Liver (tissue), 9 donors: ENCODE measurements around the gene NXPH4. TPM values are rescaled to one million over a fixed set of nuclear protein-coding genes. Genes with fewer than 3 reads are reported as not detected.

ENCODE experiments used
- DNase-seq: peaks from one replicate; pipeline ENCODE4 v3.0.0-alpha.2; 2017; ENCODE audit warnings: low spot score
- H3K27ac ChIP-seq, 2 donors: one replicate each; pipeline ENCODE4 v1.7.0; 2013; ENCODE audit warnings: inconsistent platforms in 2 of 2, low read length in 2 of 2, control low read depth in 1 of 2, low read depth in 1 of 2, mild to moderate bottlenecking in 1 of 2
- H3K27me3 ChIP-seq, 4 donors: one replicate each; pipeline versions ENCODE4 v1.6.1 to v1.7.0; 2013; ENCODE audit warnings: low read length in 3 of 4, inconsistent platforms in 1 of 4, mild to moderate bottlenecking in 1 of 4, moderate library complexity in 1 of 4; ENCODE audit not compliant: control insufficient read depth in 4 of 4, insufficient read depth in 4 of 4
- H3K36me3 ChIP-seq, 4 donors: one replicate each; pipeline versions ENCODE4 v1.6.1 to v1.7.0; 2013; ENCODE audit warnings: low read length in 3 of 4, mild to moderate bottlenecking in 3 of 4, low read depth in 1 of 4, moderate library complexity in 1 of 4; ENCODE audit not compliant: control insufficient read depth in 4 of 4, insufficient read depth in 3 of 4
- H3K4me1 ChIP-seq, 4 donors: one replicate each; pipeline versions ENCODE4 v1.6.1 to v1.7.0; 2013; ENCODE audit warnings: low read length in 3 of 4, mild to moderate bottlenecking in 3 of 4, moderate library complexity in 1 of 4; ENCODE audit not compliant: control insufficient read depth in 4 of 4, insufficient read depth in 4 of 4
- H3K4me3 ChIP-seq, 3 donors: one replicate each; pipeline versions ENCODE4 v1.6.1 to v1.7.0; 2013; ENCODE audit warnings: low read length in 3 of 3, control low read depth in 1 of 3, low read depth in 1 of 3, mild to moderate bottlenecking in 1 of 3
- H3K9ac ChIP-seq, 2 donors: one replicate each; pipeline ENCODE4 v1.7.0; 2013; ENCODE audit warnings: low read length in 2 of 2, mild to moderate bottlenecking in 2 of 2, moderate library complexity in 2 of 2, control low read depth in 1 of 2, low read depth in 1 of 2
- H3K9me3 ChIP-seq, 4 donors: one replicate each; pipeline versions ENCODE4 v1.6.1 to v1.7.0; 2013; ENCODE audit warnings: low read length in 3 of 4; ENCODE audit not compliant: control insufficient read depth in 4 of 4
- ATF3 ChIP-seq: IDR thresholded peaks from 2 replicates; pipeline ENCODE4 v1.6.1; 2016; ENCODE audit warnings: antibody characterized with exemption
- CTCF ChIP-seq: fragments of 150-350 bp; IDR thresholded peaks from 2 replicates; pipeline ENCODE4 v1.5.1; 2017; ENCODE audit warnings: improper control_type of control experiment, low read depth, low read length; ENCODE audit not compliant: missing input control
- EGR1 ChIP-seq, 2 donors: IDR thresholded peaks; 2 replicates each; pipeline ENCODE4 v1.6.1; 2016 to 2018; ENCODE audit warnings: antibody characterized with exemption in 2 of 2, low read depth in 2 of 2
- FOXA1 ChIP-seq: IDR thresholded peaks from 2 replicates; pipeline ENCODE4 v1.6.1; 2016; ENCODE audit warnings: antibody characterized with exemption
- FOXA2 ChIP-seq: IDR thresholded peaks from 2 replicates; pipeline ENCODE4 v1.6.1; 2016; ENCODE audit warnings: antibody characterized with exemption
- GABPA ChIP-seq, 2 donors: IDR thresholded peaks in 1 of 2; conservative IDR thresholded peaks in 1 of 2; 2 replicates each; pipeline ENCODE4 v1.6.1; 2016; ENCODE audit warnings: antibody characterized with exemption in 2 of 2, mild to moderate bottlenecking in 1 of 2, moderate library complexity in 1 of 2
- HNF4A ChIP-seq, 2 donors: conservative IDR thresholded peaks; 2 replicates each; pipeline ENCODE4 v1.6.1; 2016; ENCODE audit warnings: antibody characterized with exemption in 2 of 2, mild to moderate bottlenecking in 2 of 2
- HNF4G ChIP-seq: IDR thresholded peaks from 2 replicates; pipeline ENCODE4 v1.6.1; 2016; ENCODE audit warnings: antibody characterized with exemption
- JUND ChIP-seq, 2 donors: IDR thresholded peaks; 2 replicates each; pipeline ENCODE4 v1.6.1; 2016; ENCODE audit warnings: antibody characterized with exemption in 2 of 2
- MAX ChIP-seq: IDR thresholded peaks from 2 replicates; pipeline ENCODE4 v1.6.1; 2016; ENCODE audit warnings: antibody characterized with exemption
- NR2F2 ChIP-seq: IDR thresholded peaks from 2 replicates; pipeline ENCODE4 v1.6.1; 2016; ENCODE audit warnings: antibody characterized with exemption
- RAD21 ChIP-seq, 2 donors: IDR thresholded peaks; 2 replicates each; pipeline ENCODE4 v1.6.1; 2016; ENCODE audit warnings: antibody characterized with exemption in 2 of 2, mild to moderate bottlenecking in 2 of 2
- REST ChIP-seq: IDR thresholded peaks from 2 replicates; pipeline ENCODE4 v1.6.1; 2016; ENCODE audit warnings: antibody characterized with exemption, mild to moderate bottlenecking
- RXRA ChIP-seq, 2 donors: IDR thresholded peaks; 2 replicates each; pipeline ENCODE4 v1.6.1; 2017 to 2018; ENCODE audit warnings: antibody characterized with exemption in 2 of 2, mild to moderate bottlenecking in 1 of 2
- SP1 ChIP-seq: IDR thresholded peaks from 2 replicates; pipeline ENCODE4 v1.6.1; 2018; ENCODE audit warnings: antibody characterized with exemption, mild to moderate bottlenecking
- TAF1 ChIP-seq: conservative IDR thresholded peaks from 2 replicates; pipeline ENCODE4 v1.6.1; 2016; ENCODE audit warnings: antibody characterized with exemption, mild to moderate bottlenecking
- YY1 ChIP-seq: IDR thresholded peaks from 2 replicates; pipeline ENCODE4 v1.6.1; 2016; ENCODE audit warnings: antibody characterized with exemption, mild to moderate bottlenecking
- ZBTB33 ChIP-seq: IDR thresholded peaks from 2 replicates; pipeline ENCODE4 v1.6.1; 2016; ENCODE audit warnings: antibody characterized with exemption
- WGBS: extraction: QIAGEN DNeasy Blood & Tissue Kit; methylation state at CpG from one replicate; pipeline ENCODE4 v1.1.7; 2013; 5-methylcytosine and 5-hydroxymethylcytosine counted together
- polyA plus RNA-seq, 2 donors: library from polyadenylated mRNA; stranded (reverse) in 1 of 2; unstranded in 1 of 2; fragments of 200-250 nt in 1 of 2; fragments of >200 nt in 1 of 2; fragmentation: Nextera tagmentation in 1 of 2; extraction: Ambion mirVana in 1 of 2; gene quantifications; one replicate each; pipeline versions ENCODE4 v1.2.1 to v1.2.3, GENCODE V29; 2013 to 2015
- total RNA-seq, 2 donors: library from RNA; depleted of rRNA; stranded (reverse); fragments of >200 nt; gene quantifications; one replicate each; pipeline ENCODE4 v1.2.3, GENCODE V29; 2014
- donor health status: healthy.
- donor health status: healthy.
- donor health status: healthy.
- donor health status: healthy.
- donor health status: healthy.

The NXPH4 gene
- total and polyA plus RNA-seq, 4 donors = 0.15 TPM; not detected in 3

- no peak overlapping the region for H3K9ac ChIP-seq
These were observed 29.1 kb upstream of the NXPH4 start for GRCh38 chr12:57187222-57188089.

More at GRCh38 chr12:57187222-57188089, 29.1 kb upstream of the NXPH4 start:
- no peak overlapping the region for H3K27ac ChIP-seq
- DNase-seq = no peak
- WGBS = 78% methylated on average over 21 of the region's 21 CpGs
- H3K4me3 ChIP-seq = no peak overlapping the region
- H3K27me3 ChIP-seq = no peaks in the 10 kb centered on the region
- H3K36me3 ChIP-seq = peaks cover 33 to 94% (median 78%) of the 10 kb centered on the region in 4 donors
- H3K9me3 ChIP-seq = no peaks in the 10 kb centered on the region
- H3K4me1 ChIP-seq = no peaks in the 10 kb centered on the region
- no peak for TF ChIP-seq FOXA2
- TF ChIP-seq GABPA (IDR thresholded peaks at IDR 0.05 in 1 of 2, conservative IDR thresholded peaks at IDR 0.05 in 1 of 2) = no peak
- TF ChIP-seq ZBTB33 = no peak
- TF ChIP-seq RAD21 (IDR thresholded peaks at IDR 0.05) = no peak
- no peak for TF ChIP-seq CTCF
- TF ChIP-seq REST = no peak
- no peak for TF ChIP-seq RXRA (IDR thresholded peaks at IDR 0.05)
- TF ChIP-seq TAF1 = no peak
- no peak for TF ChIP-seq SP1
- TF ChIP-seq HNF4A (conservative IDR thresholded peaks at IDR 0.05) = no peak
- TF ChIP-seq JUND (IDR thresholded peaks at IDR 0.05) = no peak
- TF ChIP-seq ATF3 = no peak
- TF ChIP-seq FOXA1 = no peak
- TF ChIP-seq EGR1 (IDR thresholded peaks at IDR 0.05; ENCODE audit: low read depth in 2 of 2) = no peak
- no peak for TF ChIP-seq MAX
- no peak for TF ChIP-seq HNF4G
- TF ChIP-seq YY1 = no peak
- TF ChIP-seq NR2F2 = no peak
